Stimulated activated CD4-positive, alpha-beta T cell treated with anti-CD3 and anti-CD28 coated beads, Interleukin-12 subunit alpha, Interleukin-12 subunit beta, amount 100 ng/mL, for 24 hours (primary cell): Measurements from ENCODE around the gene NAALADL2.

Source experiments
- DNase-seq, 2 experiments: peaks; one replicate each; pipeline ENCODE4 v3.0.0-alpha.2; 2020; ENCODE audit warnings: low read depth in 2 of 2

The NAALADL2 gene

GRCh38 chr3:175662815-175663214 lies 803.7 kb downstream of the NAALADL2 start:
- no peak for DNase-seq

- no peak for DNase-seq
Measured at GRCh38 chr3:175664911-175665310, 805.8 kb downstream of the NAALADL2 start.

DNA sequence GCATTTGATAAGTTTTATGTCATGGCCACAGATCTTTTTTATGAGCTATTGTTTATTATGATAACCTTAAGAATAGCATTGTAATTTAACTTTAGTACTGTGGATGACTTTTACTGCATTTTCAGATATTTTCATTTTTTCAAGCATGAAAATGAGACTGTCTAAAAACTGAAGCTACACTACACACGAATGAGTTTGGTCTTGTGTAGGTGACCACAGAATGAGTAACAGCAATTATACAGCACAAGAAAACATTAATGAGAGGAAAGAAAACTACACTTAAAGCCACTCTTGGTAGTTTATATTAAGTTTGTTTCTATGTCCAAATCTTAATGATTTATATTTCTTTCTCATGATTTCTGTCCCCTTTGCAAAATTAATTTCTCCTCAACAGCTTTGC lies 809.2 kb downstream of the NAALADL2 start:
- DNase-seq, result no peak

GRCh38 chr3:175670557-175670956 lies 811.4 kb downstream of the NAALADL2 start:
- no peak for DNase-seq

GRCh38 chr3:175672119-175672689 lies 813.1 kb downstream of the NAALADL2 start:
- no peak for DNase-seq

DNA sequence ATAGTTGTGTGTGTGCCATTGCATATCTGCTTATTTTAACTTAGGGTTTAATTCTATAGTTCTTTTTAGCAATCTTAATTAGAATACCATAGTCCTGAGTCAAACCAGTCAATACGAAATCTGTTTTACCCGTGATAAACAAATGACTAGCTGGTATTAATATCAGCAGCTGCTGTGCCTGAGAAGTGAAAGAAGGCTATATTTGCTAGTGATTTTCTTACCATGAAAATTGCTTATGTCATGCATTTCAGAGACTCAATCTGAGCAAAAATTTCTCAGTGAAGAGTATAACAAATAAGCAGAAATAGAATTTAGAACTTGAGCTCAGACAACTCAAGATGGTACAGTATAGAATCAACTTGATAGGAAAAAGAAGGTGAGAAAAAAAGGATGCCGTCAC lies 820.4 kb downstream of the NAALADL2 start:
- no peak for DNase-seq

DNA sequence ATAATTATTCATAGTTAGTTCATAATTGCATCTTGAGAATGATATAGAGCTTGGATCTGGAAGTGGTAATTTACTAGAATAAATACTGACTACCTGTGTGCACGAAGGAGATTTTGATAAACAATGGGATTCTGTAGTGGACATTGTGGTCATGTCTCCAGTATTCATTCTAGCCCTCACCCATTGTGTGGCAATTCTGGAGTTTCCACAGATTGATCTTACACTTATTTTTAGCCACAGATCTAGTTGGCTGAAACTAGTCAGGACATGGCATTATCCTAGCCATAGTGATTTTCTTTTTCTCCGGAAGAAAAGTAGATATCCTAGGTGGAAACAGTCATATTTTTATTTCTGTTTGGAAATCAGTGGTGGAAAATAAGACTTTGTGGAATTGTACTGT lies 833.1 kb downstream of the NAALADL2 start:
- DNase-seq, result no peak

DNA sequence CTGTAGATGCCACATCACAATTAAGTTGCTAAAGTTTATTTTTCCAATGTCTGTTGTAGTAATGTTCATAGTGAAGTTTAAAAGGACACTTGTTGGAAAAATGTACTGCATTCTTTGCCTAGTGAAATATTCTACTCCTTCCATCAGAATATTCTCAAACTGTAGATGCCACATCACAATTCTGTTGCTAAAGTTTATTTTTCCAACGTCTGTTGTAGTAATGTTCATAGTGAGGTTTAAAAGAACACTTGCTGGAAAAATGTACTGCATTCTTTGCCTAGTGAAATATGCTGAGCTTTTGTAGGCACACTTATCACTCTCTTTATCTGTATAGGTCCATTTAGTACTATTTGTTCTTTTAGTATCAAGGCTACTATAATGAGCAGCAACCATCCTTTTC lies 836.1 kb downstream of the NAALADL2 start:
- DNase-seq, result no peak

GRCh38 chr3:175702956-175703355 lies 843.8 kb downstream of the NAALADL2 start:
- DNase-seq, result no peak

DNA sequence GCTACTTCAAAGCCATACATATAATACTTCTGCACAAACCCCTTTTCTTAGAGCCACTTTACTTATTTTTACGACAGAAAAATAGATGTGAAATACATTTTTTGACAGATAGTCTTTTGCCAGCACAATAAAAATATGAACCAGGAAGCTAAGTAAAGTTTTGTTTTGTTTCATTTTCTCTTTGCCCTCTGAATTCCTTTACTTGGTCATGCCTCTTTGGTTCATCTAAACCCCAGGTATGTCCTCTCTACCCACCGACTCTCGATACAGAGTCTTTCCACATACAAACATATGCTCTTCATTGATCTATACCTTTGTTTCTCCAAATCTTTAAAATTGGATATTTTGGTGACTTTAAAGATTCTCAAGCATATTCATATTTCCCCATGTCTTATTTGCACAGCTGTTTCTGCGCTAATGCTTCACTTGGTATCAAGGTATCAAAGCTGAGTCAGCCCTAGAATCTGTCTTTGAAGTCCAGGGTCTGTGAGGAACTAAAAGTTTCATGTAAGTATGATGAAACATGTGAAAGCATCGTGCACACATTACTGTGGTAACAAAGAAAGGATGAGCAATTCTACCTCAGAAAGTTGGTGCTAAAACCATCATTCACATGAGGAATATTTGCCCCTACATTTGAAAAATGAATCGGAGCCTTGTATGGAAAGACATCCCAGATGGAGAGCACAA lies 845.4 kb downstream of the NAALADL2 start:
- no peak for DNase-seq

DNA sequence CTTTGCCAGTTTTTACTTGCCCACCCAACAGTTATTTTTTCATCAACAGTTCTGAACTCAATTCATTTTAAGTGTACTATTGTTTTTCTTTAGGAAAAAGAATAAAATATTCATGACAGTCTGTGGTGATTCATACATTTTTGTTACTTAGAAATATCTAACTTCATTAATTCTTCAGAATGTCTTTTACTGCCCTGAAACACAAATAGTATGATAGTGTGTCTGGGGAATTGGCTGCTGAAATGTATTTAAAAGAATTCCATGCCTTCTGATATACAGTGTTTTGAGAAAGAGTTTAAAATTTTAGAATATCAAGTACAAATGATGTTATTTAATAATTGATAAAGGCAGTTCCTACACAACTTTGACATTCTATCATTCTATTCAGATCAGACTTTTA lies 854.1 kb downstream of the NAALADL2 start:
- no peak for DNase-seq

GRCh38 chr3:175716446-175716845 lies 857.3 kb downstream of the NAALADL2 start:
- DNase-seq, result no peak

DNA sequence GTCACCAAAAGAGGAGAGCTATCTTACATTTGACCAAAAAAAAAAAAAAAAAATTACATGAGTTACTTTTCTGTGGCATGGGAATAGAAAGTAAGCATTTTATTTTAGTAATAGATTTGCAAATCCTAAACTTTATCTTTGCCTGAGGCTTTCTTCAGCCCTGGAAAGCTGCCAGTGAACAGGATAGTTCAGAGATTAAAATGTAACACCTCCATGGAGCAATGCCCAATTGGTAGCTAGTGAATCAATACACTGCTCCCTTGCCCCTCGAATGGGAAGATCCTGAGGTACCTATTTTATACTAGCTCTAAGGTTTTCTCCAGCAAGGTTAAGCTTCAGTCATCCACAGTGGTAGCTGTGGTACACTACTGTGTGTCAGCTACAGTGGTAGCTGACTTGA lies 867.1 kb downstream of the NAALADL2 start:
- no peak for DNase-seq

GRCh38 chr3:175728566-175728965 lies 869.4 kb downstream of the NAALADL2 start:
- no peak for DNase-seq

DNA sequence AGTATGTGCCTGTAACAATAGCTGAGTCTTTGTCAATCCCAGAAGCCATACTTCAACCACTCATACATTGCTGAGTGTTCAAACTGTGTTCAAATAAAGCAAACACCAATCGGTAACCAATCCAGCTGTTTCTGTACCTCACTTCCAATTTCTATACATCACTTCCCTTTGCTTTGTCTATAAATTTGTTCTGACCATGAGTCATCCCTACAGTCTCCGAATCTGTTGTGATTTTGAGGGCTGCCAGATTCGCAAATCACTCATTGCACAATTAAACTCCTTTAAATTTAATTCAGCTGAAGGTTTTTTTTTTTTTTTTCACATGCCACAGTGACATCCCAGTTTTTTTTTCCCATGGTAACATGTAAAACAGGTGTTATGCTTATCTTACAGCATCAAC lies 870.3 kb downstream of the NAALADL2 start:
- no peak for DNase-seq

DNA sequence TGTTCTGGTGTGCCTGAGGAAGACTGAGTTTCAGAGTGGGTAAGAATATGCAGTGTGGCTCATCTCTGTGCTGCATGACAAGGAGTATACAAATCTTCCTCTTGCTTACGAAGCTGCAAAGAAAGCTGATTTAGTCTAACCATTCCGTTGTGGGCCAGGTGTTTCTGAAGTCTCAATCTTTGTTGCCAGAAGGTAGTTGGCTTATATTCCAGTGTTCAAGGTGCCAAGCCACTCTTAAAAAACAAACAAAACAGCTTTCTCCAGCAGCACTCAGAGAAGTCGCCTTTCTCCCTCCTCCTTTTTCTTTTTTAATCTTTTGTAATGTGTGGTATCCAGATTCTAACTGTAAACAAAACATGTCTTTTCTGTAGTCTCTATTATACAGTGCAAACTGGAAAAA lies 872.4 kb downstream of the NAALADL2 start:
- DNase-seq, result no peak

- DNase-seq, result no peak
Measured at GRCh38 chr3:175732017-175732416, 872.9 kb downstream of the NAALADL2 start.

DNA sequence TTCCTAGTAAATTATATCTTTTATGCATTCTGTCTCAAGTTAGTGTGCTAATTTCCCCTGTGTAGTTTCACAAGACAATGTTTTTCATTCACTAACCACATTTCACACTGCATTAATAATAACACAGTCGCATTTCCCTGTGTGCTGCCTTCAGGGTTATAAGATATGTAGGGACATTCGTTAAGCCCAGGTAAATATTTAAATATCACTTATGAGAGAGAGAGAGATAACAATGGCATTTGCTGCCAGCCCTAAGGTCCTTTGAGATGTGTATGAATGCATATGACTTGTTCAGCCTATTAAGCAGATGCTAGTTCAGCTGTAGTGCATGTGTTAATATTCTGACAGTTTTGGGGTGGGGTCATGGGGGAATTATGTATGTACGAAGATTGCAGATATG lies 876.7 kb downstream of the NAALADL2 start:
- DNase-seq, result no peak

- no peak for DNase-seq
Measured at GRCh38 chr3:175737646-175738572, 878.8 kb downstream of the NAALADL2 start.

GRCh38 chr3:175741951-175742350 lies 882.8 kb downstream of the NAALADL2 start:
- DNase-seq, result no peak

- DNase-seq, result no peak
Measured at GRCh38 chr3:175743733-175744400, 884.7 kb downstream of the NAALADL2 start.

DNA sequence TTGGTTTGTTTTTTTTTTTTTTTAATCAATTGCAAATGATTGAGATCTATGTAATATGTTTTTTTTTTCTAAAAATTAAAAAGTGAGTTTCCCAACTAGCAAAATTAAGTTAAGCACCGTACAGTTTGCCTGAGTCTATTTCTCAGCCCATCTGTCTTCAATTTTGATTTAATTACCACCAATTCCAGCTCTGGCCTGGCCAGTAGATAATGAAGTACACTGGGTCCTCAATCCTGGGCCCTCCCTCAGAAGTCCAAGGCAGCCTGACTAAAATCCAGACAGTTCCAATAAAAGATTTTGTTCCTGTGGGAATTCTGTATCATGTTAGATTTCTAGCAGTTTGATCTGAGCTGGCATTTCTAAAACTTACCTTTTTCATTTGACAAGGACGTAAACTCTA lies 887.2 kb downstream of the NAALADL2 start:
- DNase-seq, result no peak
